HUES48 (cell line): ENCODE data around the gene ABI1.

Source experiments
- H3K27ac ChIP-seq: one replicate; pipeline ENCODE4 v1.7.0; 2013; ENCODE audit warnings: low read depth, low read length, inconsistent platforms
- H3K27me3 ChIP-seq: 2 replicates; pipeline ENCODE4 v1.6.1; 2013; ENCODE audit warnings: mild to moderate bottlenecking, low read length; ENCODE audit not compliant: control insufficient read depth, insufficient read depth
- H3K36me3 ChIP-seq: 2 replicates; pipeline ENCODE4 v1.6.1; 2013; ENCODE audit warnings: low read length; ENCODE audit not compliant: control insufficient read depth, insufficient read depth
- H3K4me1 ChIP-seq: 2 replicates; pipeline ENCODE4 v1.6.1; 2013; ENCODE audit warnings: mild to moderate bottlenecking, low read length; ENCODE audit not compliant: control insufficient read depth, insufficient read depth
- H3K4me3 ChIP-seq: 2 replicates; pipeline ENCODE4 v1.5.1; 2013; ENCODE audit warnings: mild to moderate bottlenecking, low read depth, low read length
- H3K9ac ChIP-seq: 2 replicates; pipeline ENCODE4 v1.6.1; 2013; ENCODE audit warnings: mild to moderate bottlenecking, low read depth, low read length, moderate library complexity
- H3K9me3 ChIP-seq: 2 replicates; pipeline ENCODE4 v1.6.1; 2013; ENCODE audit warnings: low read length; ENCODE audit not compliant: control insufficient read depth, insufficient read depth

Gene ABI1

DNA sequence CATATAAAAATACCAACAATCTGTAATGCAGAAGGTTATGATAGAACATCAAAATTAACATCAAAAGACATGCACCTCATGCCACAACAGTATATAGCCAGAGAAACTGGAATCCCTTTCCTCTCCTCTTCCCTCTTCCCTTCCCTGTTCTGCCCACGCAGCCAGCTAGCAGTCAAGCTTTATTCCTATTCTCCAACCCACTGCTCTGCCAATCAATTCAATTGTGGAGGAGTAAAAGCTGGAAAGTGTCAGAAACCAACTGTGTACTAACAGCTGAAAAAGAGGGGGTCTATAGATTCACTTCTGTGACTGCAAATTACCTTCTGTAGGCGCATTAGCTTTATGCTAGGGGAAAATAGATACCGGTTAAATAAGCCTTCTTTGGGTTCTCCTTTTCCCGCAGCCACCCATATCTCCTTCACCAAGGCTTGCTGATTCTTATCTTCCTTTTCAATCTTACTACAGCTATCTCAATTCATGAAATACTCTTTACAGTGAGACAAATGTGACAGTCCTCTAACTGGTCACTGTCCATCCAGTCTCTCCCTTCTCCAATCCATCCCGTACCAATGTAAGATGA is 16.3 kb downstream of the ABI1 start:
- H3K4me1 ChIP-seq: peaks cover 14% of the 10 kb centered on the region
- H3K4me3 ChIP-seq: no peak overlapping the region
- no peaks in the 10 kb centered on the region for H3K9me3 ChIP-seq
- no peak overlapping the region for H3K9ac ChIP-seq
- no peaks in the 10 kb centered on the region for H3K36me3 ChIP-seq
- H3K27ac ChIP-seq: no peak overlapping the region
- no peaks in the 10 kb centered on the region for H3K27me3 ChIP-seq

DNA sequence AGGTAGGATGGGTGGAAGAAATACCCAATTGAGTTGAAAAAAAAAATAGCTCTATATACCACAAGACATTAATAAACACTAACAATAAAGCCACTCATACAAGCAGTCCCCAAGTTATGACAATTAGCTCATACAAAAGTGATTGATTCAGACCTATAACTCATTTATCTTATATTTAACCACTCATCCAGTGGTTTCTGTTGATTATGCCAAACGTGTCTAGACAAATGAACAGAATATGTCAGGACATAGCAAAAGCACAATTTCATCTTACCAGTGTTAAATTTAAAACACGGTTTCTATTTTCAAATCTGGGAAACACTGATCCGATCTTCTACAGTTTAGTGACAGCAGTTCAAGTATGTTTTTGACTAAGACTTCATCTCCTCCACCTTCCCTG is 17.0 kb downstream of the ABI1 start:
- Histone ChIP-seq H3K36me3 (no peaks in the 10 kb centered on the region), H3K9ac (no peak overlapping the region), H3K27ac (no peak overlapping the region), H3K27me3 (no peaks in the 10 kb centered on the region), H3K4me3 (no peak overlapping the region), H3K9me3 (no peaks in the 10 kb centered on the region), H3K4me1 (peaks cover 14% of the 10 kb centered on the region)

DNA sequence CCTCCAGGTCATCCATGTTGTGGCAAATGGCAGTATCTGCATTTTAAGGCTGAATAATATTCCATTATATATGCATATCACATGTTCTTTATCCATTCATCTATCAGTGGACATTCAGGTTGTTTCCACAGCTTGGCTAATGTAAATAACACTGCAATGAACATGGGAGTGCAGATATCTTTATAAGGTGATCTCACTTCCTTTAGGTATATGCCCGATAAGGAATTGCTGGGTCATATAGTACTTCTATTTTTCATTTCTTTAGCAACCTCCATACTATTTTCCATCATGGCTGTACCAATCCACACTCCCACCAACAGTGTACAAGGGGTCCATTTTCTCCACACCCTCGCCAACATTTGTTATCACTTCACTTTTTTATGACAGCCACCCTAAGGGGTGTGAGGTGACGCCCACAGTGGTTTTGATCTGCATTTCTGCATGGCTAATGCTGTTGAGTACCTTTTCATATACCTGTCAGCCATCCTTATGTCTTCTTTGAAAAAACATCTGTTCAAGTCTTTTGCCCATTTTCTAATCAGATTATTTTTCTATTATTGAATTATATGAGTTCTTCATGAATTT is 18.9 kb downstream of the ABI1 start:
- Histone ChIP-seq H3K27ac (no peak overlapping the region), H3K9me3 (no peaks in the 10 kb centered on the region), H3K36me3 (no peaks in the 10 kb centered on the region), H3K27me3 (no peaks in the 10 kb centered on the region), H3K9ac (no peak overlapping the region), H3K4me3 (no peak overlapping the region), H3K4me1 (peaks cover 14% of the 10 kb centered on the region)

GRCh38 chr10:26840938-26841732 is 19.6 kb downstream of the ABI1 start:
- Histone ChIP-seq H3K27ac (no peak overlapping the region), H3K4me3 (no peak overlapping the region), H3K9me3 (no peaks in the 10 kb centered on the region), H3K36me3 (no peaks in the 10 kb centered on the region), H3K4me1 (peaks cover 14% of the 10 kb centered on the region), H3K9ac (no peak overlapping the region), H3K27me3 (no peaks in the 10 kb centered on the region)

DNA sequence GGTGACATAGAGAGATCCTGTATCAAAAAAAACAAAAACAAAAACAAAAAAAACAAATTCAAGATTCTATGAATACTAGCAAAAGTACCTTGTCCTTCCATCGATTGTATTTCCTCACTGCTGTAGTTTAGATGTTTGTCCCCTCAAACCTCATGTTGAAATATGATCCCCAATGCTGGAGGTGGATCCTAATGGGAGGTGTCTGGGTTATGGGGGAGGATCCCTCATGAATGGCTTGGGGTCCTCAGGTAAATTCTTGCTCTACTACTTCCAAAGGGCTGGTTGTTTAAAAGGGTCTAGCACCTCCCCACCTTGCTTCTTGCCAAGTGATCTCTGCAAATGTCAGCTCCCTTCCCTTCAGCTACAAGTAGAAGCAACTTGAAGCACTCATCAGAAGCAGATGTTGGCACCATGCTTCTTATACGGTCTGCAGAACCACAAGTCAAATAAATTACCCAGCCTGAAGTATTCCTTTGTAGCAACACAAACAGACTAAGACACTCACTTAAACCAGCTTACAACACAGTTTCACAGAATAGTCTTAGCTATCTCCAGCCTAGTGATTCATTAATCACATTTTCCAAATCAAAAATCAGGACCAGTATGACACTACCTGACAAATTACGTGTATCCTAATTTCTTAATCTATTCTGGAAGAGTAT is 20.7 kb downstream of the ABI1 start:
- Histone ChIP-seq H3K36me3 (no peaks in the 10 kb centered on the region), H3K4me1 (peaks cover 14% of the 10 kb centered on the region), H3K9me3 (no peaks in the 10 kb centered on the region), H3K4me3 (no peak overlapping the region), H3K27ac (no peak overlapping the region), H3K9ac (no peak overlapping the region), H3K27me3 (no peaks in the 10 kb centered on the region)

DNA sequence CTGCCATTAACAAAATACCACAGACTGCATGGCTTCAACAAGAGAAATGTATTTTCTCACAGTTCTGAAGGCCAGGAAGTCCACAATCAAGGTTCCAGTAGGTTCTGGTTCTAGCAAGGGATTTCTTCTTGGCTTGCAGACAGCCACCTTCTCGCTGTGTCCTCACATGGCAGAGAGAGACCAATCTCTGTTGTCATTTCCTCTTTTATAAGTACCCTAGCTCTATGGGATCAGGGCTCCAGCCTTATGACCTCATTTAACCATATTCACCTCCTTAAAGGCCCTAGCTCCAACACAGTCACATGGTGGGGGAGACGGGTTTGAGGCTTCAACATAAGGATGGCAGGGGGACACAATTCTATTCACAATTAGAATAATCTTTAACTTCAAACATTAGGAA is 23.6 kb downstream of the ABI1 start:
- Histone ChIP-seq H3K9me3 (no peaks in the 10 kb centered on the region), H3K9ac (no peak overlapping the region), H3K4me1 (peaks cover 7% of the 10 kb centered on the region), H3K27me3 (no peaks in the 10 kb centered on the region), H3K27ac (no peak overlapping the region), H3K36me3 (no peaks in the 10 kb centered on the region), H3K4me3 (no peak overlapping the region)

DNA sequence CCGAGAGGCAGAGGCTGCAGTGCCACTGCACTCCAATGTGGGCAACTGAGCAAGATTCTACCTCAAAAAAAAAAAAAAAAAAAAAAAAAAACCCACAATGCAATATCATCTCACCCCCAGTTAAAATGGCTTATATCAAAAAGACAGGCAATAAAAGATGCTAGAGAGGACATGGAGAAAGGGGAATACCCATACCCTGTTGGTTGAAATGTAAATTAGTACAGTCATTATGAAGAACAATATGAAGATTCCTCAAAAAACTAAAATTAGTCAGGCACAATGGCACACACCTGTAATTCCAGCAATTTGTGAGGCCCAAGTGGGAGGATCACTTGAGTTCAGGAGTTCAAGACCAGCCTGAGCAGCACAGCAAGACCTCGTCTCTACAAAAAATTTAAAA is 25.7 kb downstream of the ABI1 start:
- H3K27me3 ChIP-seq: no peaks in the 10 kb centered on the region
- no peak overlapping the region for H3K4me3 ChIP-seq
- no peaks in the 10 kb centered on the region for H3K36me3 ChIP-seq
- peaks cover 3% of the 10 kb centered on the region for H3K4me1 ChIP-seq
- no peak overlapping the region for H3K27ac ChIP-seq
- H3K9ac ChIP-seq: no peak overlapping the region
- no peaks in the 10 kb centered on the region for H3K9me3 ChIP-seq

GRCh38 chr10:26832960-26833359 is 27.8 kb downstream of the ABI1 start:
- H3K27me3 ChIP-seq: no peaks in the 10 kb centered on the region
- no peak overlapping the region for H3K9ac ChIP-seq
- H3K36me3 ChIP-seq: no peaks in the 10 kb centered on the region
- no peak overlapping the region for H3K4me3 ChIP-seq
- no peaks in the 10 kb centered on the region for H3K4me1 ChIP-seq
- no peaks in the 10 kb centered on the region for H3K9me3 ChIP-seq
- no peak overlapping the region for H3K27ac ChIP-seq

DNA sequence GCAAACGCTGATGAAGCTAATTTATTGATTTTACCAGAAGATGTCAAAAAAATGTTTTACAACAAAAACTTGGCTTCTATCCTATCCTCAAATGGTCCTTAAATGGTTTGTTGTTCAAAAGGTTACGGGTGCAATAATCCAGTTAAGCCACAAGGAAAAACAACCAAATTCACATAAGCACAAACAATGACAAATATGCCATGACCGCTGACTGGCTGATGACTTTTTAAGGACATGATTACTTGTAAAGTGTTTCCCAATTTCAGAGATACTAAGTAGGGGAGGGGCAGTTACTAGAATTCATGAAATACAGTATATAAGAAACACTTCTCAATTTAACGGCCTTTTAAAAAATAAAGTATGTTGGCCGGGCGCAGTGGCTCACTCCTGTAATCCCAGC is 28.8 kb downstream of the ABI1 start:
- H3K9ac ChIP-seq: no peak overlapping the region
- H3K27ac ChIP-seq: no peak overlapping the region
- H3K4me1 ChIP-seq: no peaks in the 10 kb centered on the region
- H3K4me3 ChIP-seq: no peak overlapping the region
- no peaks in the 10 kb centered on the region for H3K36me3 ChIP-seq
- H3K9me3 ChIP-seq: no peaks in the 10 kb centered on the region
- no peaks in the 10 kb centered on the region for H3K27me3 ChIP-seq

- no peak overlapping the region for H3K9ac ChIP-seq
- H3K36me3 ChIP-seq: no peaks in the 10 kb centered on the region
- no peak overlapping the region for H3K4me3 ChIP-seq
- no peaks in the 10 kb centered on the region for H3K4me1 ChIP-seq
- no peak overlapping the region for H3K27ac ChIP-seq
- no peaks in the 10 kb centered on the region for H3K27me3 ChIP-seq
- no peaks in the 10 kb centered on the region for H3K9me3 ChIP-seq
Measured at GRCh38 chr10:26829810-26830515, 30.8 kb downstream of the ABI1 start.
